ENCODE results near the gene HDAC6.

Gene HDAC6

DNA sequence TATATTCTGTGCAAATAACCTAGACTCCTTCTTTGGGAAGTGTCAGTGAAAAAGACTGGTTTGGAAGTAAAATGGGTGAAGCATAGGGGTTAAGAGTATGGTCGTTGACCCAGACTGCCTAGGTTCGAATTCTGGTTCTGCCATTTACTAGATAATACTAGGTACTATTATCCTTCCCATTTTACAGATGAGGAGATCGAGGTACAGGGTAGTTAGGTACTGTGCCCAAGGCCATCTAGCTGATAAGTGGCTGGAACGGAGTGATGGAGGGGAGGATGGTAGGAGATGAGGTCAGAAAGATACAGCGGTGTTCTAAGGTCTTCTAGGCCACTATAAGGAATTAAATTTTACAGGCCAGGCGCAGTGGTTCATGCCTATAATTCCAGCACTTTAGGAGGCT, 29.3 kb upstream of the HDAC6 start:
- H3K27ac ChIP-seq = no peak overlapping the region
- TF ChIP-seq, protein P1, sequence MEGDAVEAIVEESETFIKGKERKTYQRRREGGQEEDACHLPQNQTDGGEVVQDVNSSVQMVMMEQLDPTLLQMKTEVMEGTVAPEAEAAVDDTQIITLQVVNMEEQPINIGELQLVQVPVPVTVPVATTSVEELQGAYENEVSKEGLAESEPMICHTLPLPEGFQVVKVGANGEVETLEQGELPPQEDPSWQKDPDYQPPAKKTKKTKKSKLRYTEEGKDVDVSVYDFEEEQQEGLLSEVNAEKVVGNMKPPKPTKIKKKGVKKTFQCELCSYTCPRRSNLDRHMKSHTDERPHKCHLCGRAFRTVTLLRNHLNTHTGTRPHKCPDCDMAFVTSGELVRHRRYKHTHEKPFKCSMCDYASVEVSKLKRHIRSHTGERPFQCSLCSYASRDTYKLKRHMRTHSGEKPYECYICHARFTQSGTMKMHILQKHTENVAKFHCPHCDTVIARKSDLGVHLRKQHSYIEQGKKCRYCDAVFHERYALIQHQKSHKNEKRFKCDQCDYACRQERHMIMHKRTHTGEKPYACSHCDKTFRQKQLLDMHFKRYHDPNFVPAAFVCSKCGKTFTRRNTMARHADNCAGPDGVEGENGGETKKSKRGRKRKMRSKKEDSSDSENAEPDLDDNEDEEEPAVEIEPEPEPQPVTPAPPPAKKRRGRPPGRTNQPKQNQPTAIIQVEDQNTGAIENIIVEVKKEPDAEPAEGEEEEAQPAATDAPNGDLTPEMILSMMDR (conservative IDR thresholded peaks at IDR 0.05) = no peak

- no peak overlapping the region for H3K27ac ChIP-seq
- TF ChIP-seq, protein P1 (conservative IDR thresholded peaks at IDR 0.05) = no peak
Measured at GRCh38 chrX:48776818-48777439, 24.9 kb upstream of the HDAC6 start.

- TF ChIP-seq, protein P1 (conservative IDR thresholded peaks at IDR 0.05) = no peak
- H3K27ac ChIP-seq = no peak overlapping the region
Measured at GRCh38 chrX:48779399-48779798, 22.5 kb upstream of the HDAC6 start.

DNA sequence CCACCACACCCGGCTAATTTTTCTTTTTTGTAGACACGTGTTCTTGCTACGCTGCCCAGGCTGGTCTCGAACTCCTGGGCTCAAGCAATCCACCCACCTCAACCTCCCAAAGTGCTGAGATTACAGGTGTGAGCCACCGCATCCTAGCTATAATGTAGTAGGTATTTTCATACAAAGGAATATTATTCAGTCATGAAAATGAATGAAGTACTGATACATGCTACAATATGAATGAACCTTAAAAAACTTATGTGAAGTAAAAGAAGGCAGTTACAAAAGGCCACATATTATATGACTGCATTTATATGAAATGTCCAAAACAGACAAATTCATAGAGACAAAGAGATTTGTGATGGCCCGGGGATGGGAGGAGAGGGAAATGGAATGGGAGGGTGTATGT, 20.2 kb upstream of the HDAC6 start:
- TF ChIP-seq, protein P1 (conservative IDR thresholded peaks at IDR 0.05) = no peak
- H3K27ac ChIP-seq = no peak overlapping the region

GRCh38 chrX:48782216-48782615, 19.7 kb upstream of the HDAC6 start:
- TF ChIP-seq, protein P1 (conservative IDR thresholded peaks at IDR 0.05) = no peak
- H3K27ac ChIP-seq = no peak overlapping the region

GRCh38 chrX:48782795-48783194, 19.1 kb upstream of the HDAC6 start:
- TF ChIP-seq, protein P1 (conservative IDR thresholded peaks at IDR 0.05) = no peak

GRCh38 chrX:48784726-48785125, 17.1 kb upstream of the HDAC6 start:
- H3K27ac ChIP-seq = no peak overlapping the region
- TF ChIP-seq, protein P1 (conservative IDR thresholded peaks at IDR 0.05) = no peak

More at GRCh38 chrX:48782795-48783194, 19.1 kb upstream of the HDAC6 start:
- no peak overlapping the region for H3K27ac ChIP-seq

All from VCaP (cell line).